Endothelial cell of umbilical vein (primary cell): Measurements from ENCODE around the gene TFRC. TPM values are rescaled to one million over a fixed set of nuclear protein-coding genes. Genes with fewer than 3 reads are reported as not detected.
"Not testable (repeated sequence)": the region's sequence is repeated elsewhere in the genome, so short reads cannot be mapped to it uniquely, and the experiment has no call there.

Experiments used
- BruUV-seq: library from RNA; stranded (reverse); fragments of 400-500 nt; replicated peaks from 2 replicates; lab custom pipeline; 2021; lab: Mats Ljungman, UMichigan
- CTCF ChIA-PET: fragments of 300-600, 350-600 bp; sonication (Branson Sonifier 250); formaldehyde crosslinking; loops from one replicate; lab custom pipeline; 2021; ENCODE audit warnings: antibody characterized with exemption, inconsistent platforms; lab: Charles Lee
- POLR2A ChIA-PET: fragments of 300-600, 350-600 bp; sonication (Branson Sonifier 250); formaldehyde crosslinking; loops from one replicate; lab custom pipeline; 2021; ENCODE audit warnings: antibody characterized with exemption, inconsistent platforms; lab: Charles Lee
- DNase-seq: peaks from one replicate; pipeline ENCODE4 v3.0.0-alpha.2; 2011; ENCODE audit warnings: low read depth, low spot score
- FAIRE-seq: peaks from 2 replicates; lab custom pipeline; 2011; peaks lifted over from hg19 to GRCh38; lab: Jason Lieb, UNC
- H2AFZ ChIP-seq: 2 replicates; pipeline ENCODE4 v1.6.0; 2012; ENCODE audit warnings: low read depth, low read length, control low read depth, inconsistent platforms
- H3K27ac ChIP-seq: 2 replicates; pipeline ENCODE4 v1.5.1; 2011; ENCODE audit warnings: low read depth, mild to moderate bottlenecking, control low read depth, low read length, moderate library complexity; ENCODE audit not compliant: insufficient read depth
- H3K27me3 ChIP-seq, 2 experiments: 2 replicates each; pipeline versions ENCODE4 v1.6.0 to v1.6.1; 2011; ENCODE audit warnings: low read length in 2 of 2, mixed read lengths in 1 of 2; ENCODE audit not compliant: control insufficient read depth in 2 of 2, insufficient read depth in 2 of 2
- H3K36me3 ChIP-seq, 2 experiments: 2 replicates in 1 of 2; 3 replicates in 1 of 2; pipeline ENCODE4 v1.5.1; 2011; ENCODE audit warnings: low read length in 2 of 2, mild to moderate bottlenecking in 1 of 2, moderate library complexity in 1 of 2; ENCODE audit not compliant: control insufficient read depth in 2 of 2, insufficient read depth in 2 of 2; ENCODE audit errors: extremely low read depth in 1 of 2
- H3K4me1 ChIP-seq: 3 replicates; pipeline ENCODE4 v1.5.1; 2011; ENCODE audit warnings: mild to moderate bottlenecking, low read length; ENCODE audit not compliant: control insufficient read depth, insufficient read depth; ENCODE audit errors: extremely low read depth
- H3K4me2 ChIP-seq: 2 replicates; pipeline ENCODE4 v1.6.1; 2011; ENCODE audit warnings: low read length, control low read depth, mixed read lengths; ENCODE audit not compliant: insufficient read depth
- H3K4me3 ChIP-seq, 3 experiments: fragments of 200-600 bp in 1 of 3; sonication (generic), shearing (Covaris generic) in 1 of 3; replicated peaks in 1 of 3; 2 replicates each; pipeline ENCODE4 v1.5.1; 2011 to 2016; ENCODE audit warnings: control low read depth in 3 of 3, low read length in 3 of 3, mild to moderate bottlenecking in 2 of 3, inconsistent platforms in 1 of 3, low read depth in 1 of 3, moderate library complexity in 1 of 3; ENCODE audit not compliant: insufficient read depth in 1 of 3
- H3K79me2 ChIP-seq: 2 replicates; pipeline ENCODE4 v1.6.0; 2012; ENCODE audit warnings: low read length, inconsistent platforms; ENCODE audit not compliant: control insufficient read depth, insufficient read depth
- H3K9ac ChIP-seq: replicated peaks from 2 replicates; pipeline ENCODE3; 2011; ENCODE audit warnings: low read length, control low read depth; ENCODE audit not compliant: insufficient read depth; ENCODE audit errors: extremely low read depth
- H3K9me1 ChIP-seq: replicated peaks from 3 replicates; pipeline ENCODE4 v1.6.0; 2011; ENCODE audit warnings: mild to moderate bottlenecking, low read length; ENCODE audit not compliant: control insufficient read depth, insufficient read depth; ENCODE audit errors: extremely low read depth
- H3K9me3 ChIP-seq: replicated peaks from 2 replicates; pipeline ENCODE4 v1.5.1; 2012; ENCODE audit warnings: low read length, inconsistent platforms; ENCODE audit not compliant: control insufficient read depth, insufficient read depth
- H4K20me1 ChIP-seq: replicated peaks from 2 replicates; pipeline ENCODE3; 2011; ENCODE audit warnings: mild to moderate bottlenecking, low read length; ENCODE audit not compliant: control insufficient read depth, insufficient read depth; ENCODE audit errors: extremely low read depth
- CTCF ChIP-seq, 2 donors: IDR thresholded peaks; 1 replicate in 1 of 2; 2 replicates in 1 of 2; pipeline ENCODE4 v1.5.1; 2011; ENCODE audit warnings: low read length in 2 of 2, mild to moderate bottlenecking in 2 of 2, moderate library complexity in 2 of 2, control low read depth in 1 of 2, inconsistent platforms in 1 of 2, low read depth in 1 of 2; ENCODE audit not compliant: insufficient read depth in 1 of 2; ENCODE audit errors: extremely low read depth in 1 of 2
- EZH2 ChIP-seq: IDR thresholded peaks from 2 replicates; pipeline ENCODE4 v1.6.1; 2012; ENCODE audit warnings: borderline replicate concordance, low read depth, mild to moderate bottlenecking, moderate library complexity, low read length, inconsistent platforms; ENCODE audit not compliant: severe bottlenecking
- FOS ChIP-seq: IDR thresholded peaks from 2 replicates; pipeline ENCODE4 v1.6.1; 2011; ENCODE audit warnings: mild to moderate bottlenecking, low read length, moderate library complexity, borderline replicate concordance; ENCODE audit not compliant: insufficient read depth
- GATA2 ChIP-seq: IDR thresholded peaks from 2 replicates; pipeline ENCODE4 v1.7.0; 2011; ENCODE audit warnings: low read depth, mild to moderate bottlenecking, moderate library complexity, mixed read lengths, low read length; ENCODE audit not compliant: insufficient read length, insufficient read depth
- JUN ChIP-seq: IDR thresholded peaks from 2 replicates; pipeline ENCODE4 v1.6.1; 2011; ENCODE audit warnings: borderline replicate concordance, low read depth; ENCODE audit not compliant: insufficient read length, insufficient read depth
- MYC ChIP-seq: IDR thresholded peaks from one replicate; pipeline ENCODE4 v1.6.1; 2011; ENCODE audit warnings: mild to moderate bottlenecking, low read depth, low read length
- POLR2A ChIP-seq: IDR thresholded peaks from 2 replicates; pipeline ENCODE4 v1.6.1; 2012; ENCODE audit warnings: low read depth, mild to moderate bottlenecking, control low read depth, low read length
- POLR2AphosphoS5 ChIP-seq: IDR thresholded peaks from 2 replicates; pipeline ENCODE4 v1.6.1; 2012; ENCODE audit warnings: low read depth, mild to moderate bottlenecking, control low read depth, low read length, moderate library complexity; ENCODE audit not compliant: insufficient read depth
- dilution Hi-C: fragments of 300-500 bp; cut with MboI; formaldehyde crosslinking; loops from one replicate; pipeline ENCODE4 v1.15.0; 2019; ENCODE audit warnings: low sequenced_read_pairs; ENCODE audit not compliant: extremely low pct_ligation_motif_present
- intact Hi-C: fragments of 100-400 bp; cut with micrococcal nuclease; formaldehyde crosslinking; loops from one replicate; pipeline ENCODE4 v1.10.0; 2022
- polyA plus RNA-seq, 4 experiments: library from polyadenylated mRNA; depleted of rRNA in 3 of 4; stranded (reverse) in 3 of 4; unstranded in 1 of 4; fragments of >200 nt; gene quantifications; 2 replicates each; pipeline versions ENCODE4 v1.2.1 to v1.2.3, GENCODE V29; 2011 to 2012; ENCODE audit warnings: missing spikeins in 1 of 4
- total RNA-seq: library from RNA; stranded (reverse); gene quantifications from 2 replicates; pipeline ENCODE4 v1.2.3, GENCODE V29; 2021
- TF ChIP-seq, protein P1 (sequence below): IDR thresholded peaks from 2 replicates; pipeline ENCODE4 v1.6.1; 2011; ENCODE audit not compliant: insufficient read depth, insufficient read length

The TFRC gene
- total and polyA plus RNA-seq, 2 donors (not counting 3 experiments of a cell fraction or from before 2014, with no cell fraction given), result 14.1 to 69.6 TPM

GRCh38 chr3:196003611-196004010 lies 78.3 kb downstream of the TFRC start:
- Histone ChIP-seq H2AFZ (no peak overlapping the region), H3K9me1 (no peaks in the 10 kb centered on the region), H3K27me3 (peaks cover 0 to 3% of the 10 kb centered on the region in 2 experiments), H3K4me3 (no peak overlapping the region), H3K9ac (no peak overlapping the region), H3K9me3 (no peaks in the 10 kb centered on the region), H3K36me3 (no peaks in the 10 kb centered on the region), H3K4me2 (no peak overlapping the region), H3K79me2 (no peaks in the 10 kb centered on the region), H4K20me1 (no peaks in the 10 kb centered on the region), H3K27ac (no peak overlapping the region), H3K4me1 (no peaks in the 10 kb centered on the region)
- ChIA-PET POLR2A (no interaction called here), CTCF (interaction anchor here (0.9 to 2.3 kb wide), 3 partner anchors 13 to 195 kb away, joined by 3 to 5 read pairs (median 5); no protein-coding TSS in a partner anchor)
- intact Hi-C loops (loop anchor here (10.0 kb wide), 1 partner anchor 69 kb away; no protein-coding TSS in a partner anchor), dilution Hi-C loops (no loop called here)
- no peak for TF ChIP-seq POLR2AphosphoS5
- TF ChIP-seq CTCF (IDR thresholded peaks at IDR 0.05; ENCODE audit: extremely low read depth in 1 of 2, insufficient read depth in 1 of 2, low read depth in 1 of 2, low read length in 2 of 2), result no peak
- TF ChIP-seq, protein P1, sequence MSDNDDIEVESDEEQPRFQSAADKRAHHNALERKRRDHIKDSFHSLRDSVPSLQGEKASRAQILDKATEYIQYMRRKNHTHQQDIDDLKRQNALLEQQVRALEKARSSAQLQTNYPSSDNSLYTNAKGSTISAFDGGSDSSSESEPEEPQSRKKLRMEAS, result no peak
- no peak for TF ChIP-seq FOS
- TF ChIP-seq JUN, result no peak
- no peak for TF ChIP-seq GATA2
- no peak for TF ChIP-seq EZH2
- TF ChIP-seq MYC, result no peak
- no peak for TF ChIP-seq POLR2A
- DNase-seq (no peak), FAIRE-seq (no peak)
- no TSS peak for BruUV-seq

GRCh38 chr3:196002721-196003120 lies 79.2 kb downstream of the TFRC start:
- POLR2A ChIA-PET, H3K9me3 ChIP-seq, H3K36me3 ChIP-seq, H3K27me3 ChIP-seq, dilution Hi-C loops, H3K4me1 ChIP-seq, H4K20me1 ChIP-seq, H3K4me3 ChIP-seq, DNase-seq, H2AFZ ChIP-seq, H3K9me1 ChIP-seq, H3K79me2 ChIP-seq, FAIRE-seq, H3K27ac ChIP-seq, H3K9ac ChIP-seq, H3K4me2 ChIP-seq, BruUV-seq: not testable (repeated sequence)
- intact Hi-C loops, result loop anchor here (10.0 kb wide), 1 partner anchor 68 kb away; no protein-coding TSS in a partner anchor
- CTCF ChIA-PET, result interaction anchor here (1.3 to 2.3 kb wide), 3 partner anchors 14 to 517 kb away, joined by 3 to 5 read pairs (median 4); no protein-coding TSS in a partner anchor

DNA sequence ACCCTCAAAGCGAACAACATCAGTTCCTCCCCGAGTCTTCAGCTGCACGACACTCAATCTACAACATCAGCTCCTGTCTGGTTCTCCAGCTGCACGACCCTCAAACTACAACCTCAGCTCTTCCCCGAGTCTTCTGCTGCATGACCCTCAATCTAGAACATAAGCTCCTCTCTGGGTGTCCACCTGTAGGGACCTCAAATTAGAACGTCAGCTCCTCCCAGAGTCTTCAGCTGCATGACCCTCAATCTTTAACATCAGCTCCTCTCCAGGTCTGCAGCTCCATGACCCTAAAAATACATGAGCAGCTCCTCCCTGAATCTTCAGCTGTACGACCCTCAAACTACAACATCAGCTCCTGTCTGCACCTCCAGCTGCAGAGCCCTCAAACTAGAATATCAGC lies 80.7 kb downstream of the TFRC start:
- H3K27ac ChIP-seq, H3K79me2 ChIP-seq, H3K4me1 ChIP-seq, POLR2A ChIA-PET, H3K4me3 ChIP-seq, H3K27me3 ChIP-seq, FAIRE-seq, BruUV-seq, H3K9me1 ChIP-seq, H2AFZ ChIP-seq, DNase-seq, H3K4me2 ChIP-seq, H3K36me3 ChIP-seq, dilution Hi-C loops, H3K9me3 ChIP-seq, H4K20me1 ChIP-seq, H3K9ac ChIP-seq: not testable (repeated sequence)
- intact Hi-C loops, result loop anchor here (10.0 kb wide), 1 partner anchor 66 kb away; no protein-coding TSS in a partner anchor
- CTCF ChIA-PET, result interaction anchor here (0.6 to 1.5 kb wide), 3 partner anchors 60 to 562 kb away, joined by 3 to 9 read pairs (median 4); no protein-coding TSS in a partner anchor
